ENCODE data around the gene FGD6. TPM values are rescaled to one million over a fixed set of nuclear protein-coding genes. Genes with fewer than 3 reads are reported as not detected.

The FGD6 gene
- total RNA-seq: 11.2 and 11.9 TPM in 2 replicates
- long read RNA-seq, full-length matches to known transcripts: 2 of 28 reads
- long read RNA-seq, partial matches to known transcripts: 20 of 28 reads
- long read RNA-seq, other reads (novel, unspliced or antisense): 6 of 28 reads

DNA sequence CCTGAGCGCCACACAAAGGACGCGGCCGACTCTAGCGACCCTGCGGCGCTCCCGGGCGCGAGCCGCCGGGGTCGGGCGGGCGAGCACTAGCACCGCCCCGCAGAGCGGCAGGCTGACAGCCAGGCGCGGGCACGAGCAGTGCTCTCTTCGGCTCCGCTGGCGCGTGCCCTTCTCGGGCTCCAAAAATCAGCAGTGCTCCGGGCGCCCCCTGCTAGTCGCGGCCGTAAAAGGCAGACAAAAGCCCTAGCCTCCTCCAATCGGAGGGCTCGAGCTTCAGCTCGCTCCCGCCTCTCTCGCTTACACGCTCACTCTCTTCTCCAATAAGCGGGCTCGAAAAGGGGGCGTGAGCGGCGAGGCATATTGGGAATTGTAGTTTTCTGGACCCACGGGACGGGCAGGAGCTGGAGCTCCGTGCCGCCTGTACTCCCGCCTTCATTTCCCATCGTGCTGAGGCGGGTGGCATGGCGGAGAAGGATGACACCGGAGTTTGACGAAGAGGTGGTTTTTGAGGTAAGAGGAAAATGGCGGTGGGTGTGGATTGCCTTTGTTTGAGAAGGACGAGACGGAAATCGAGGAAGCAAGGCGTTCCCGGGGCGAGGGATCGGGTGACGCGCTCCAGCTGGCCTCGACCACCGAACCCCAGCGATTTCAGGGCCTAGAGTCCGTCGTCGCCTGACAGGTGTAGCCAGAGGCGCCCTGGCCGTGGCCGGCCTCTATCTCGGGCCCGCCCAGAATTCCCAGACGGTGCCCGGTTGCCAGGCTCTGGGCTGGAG lies at the start of gene FGD6, which contains the start of gene VEZT:
Gene FGD6 (minus strand): TSS at position 91 of the 773 bp plus-strand sequence. CDS start 227 bp downstream, outside the sequence.
Gene VEZT (plus strand): TSS at position 431 of the 773 bp plus-strand sequence. CDS start 44 bp downstream, at position 475.
- TF ChIP-seq, protein P1, sequence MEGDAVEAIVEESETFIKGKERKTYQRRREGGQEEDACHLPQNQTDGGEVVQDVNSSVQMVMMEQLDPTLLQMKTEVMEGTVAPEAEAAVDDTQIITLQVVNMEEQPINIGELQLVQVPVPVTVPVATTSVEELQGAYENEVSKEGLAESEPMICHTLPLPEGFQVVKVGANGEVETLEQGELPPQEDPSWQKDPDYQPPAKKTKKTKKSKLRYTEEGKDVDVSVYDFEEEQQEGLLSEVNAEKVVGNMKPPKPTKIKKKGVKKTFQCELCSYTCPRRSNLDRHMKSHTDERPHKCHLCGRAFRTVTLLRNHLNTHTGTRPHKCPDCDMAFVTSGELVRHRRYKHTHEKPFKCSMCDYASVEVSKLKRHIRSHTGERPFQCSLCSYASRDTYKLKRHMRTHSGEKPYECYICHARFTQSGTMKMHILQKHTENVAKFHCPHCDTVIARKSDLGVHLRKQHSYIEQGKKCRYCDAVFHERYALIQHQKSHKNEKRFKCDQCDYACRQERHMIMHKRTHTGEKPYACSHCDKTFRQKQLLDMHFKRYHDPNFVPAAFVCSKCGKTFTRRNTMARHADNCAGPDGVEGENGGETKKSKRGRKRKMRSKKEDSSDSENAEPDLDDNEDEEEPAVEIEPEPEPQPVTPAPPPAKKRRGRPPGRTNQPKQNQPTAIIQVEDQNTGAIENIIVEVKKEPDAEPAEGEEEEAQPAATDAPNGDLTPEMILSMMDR (IDR thresholded peaks at IDR 0.05): peak; percentile 66
- DNase-seq (ENCODE audit: extremely low spot score, unreplicated experiment): peak; percentile 99
- Mint-ChIP-seq H3K36me3 (ENCODE audit: unreplicated experiment) (peaks cover 5% of the 10 kb centered on the region), H3K27me3 (ENCODE audit: unreplicated experiment) (no peaks in the 10 kb centered on the region), H3K4me1 (ENCODE audit: unreplicated experiment) (peaks cover 65% of the 10 kb centered on the region), H3K4me3 (ENCODE audit: unreplicated experiment) (peak within 1 kb of the TSS; percentile 97), H3K27ac (ENCODE audit: unreplicated experiment) (peak within 1 kb of the TSS; percentile 99), H3K9me3 (ENCODE audit: unreplicated experiment) (no peaks in the 10 kb centered on the region)

DNA sequence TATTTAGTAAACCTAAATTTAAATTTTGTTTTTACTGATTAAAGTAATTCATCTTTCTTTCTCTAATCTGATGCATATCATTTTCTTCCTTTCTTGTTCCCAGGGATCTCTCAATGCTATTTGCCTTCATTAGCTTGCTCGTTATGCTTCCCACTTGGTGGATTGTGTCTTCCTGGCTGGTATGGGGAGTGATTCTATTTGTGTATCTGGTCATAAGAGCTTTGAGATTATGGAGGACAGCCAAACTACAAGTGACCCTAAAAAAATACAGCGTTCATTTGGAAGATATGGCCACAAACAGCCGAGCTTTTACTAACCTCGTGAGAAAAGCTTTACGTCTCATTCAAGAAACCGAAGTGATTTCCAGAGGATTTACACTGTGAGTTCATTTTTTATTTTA lies 49.0 kb upstream of the FGD6 start:
- Mint-ChIP-seq H3K36me3 (ENCODE audit: unreplicated experiment) (peaks cover 43% of the 10 kb centered on the region), H3K9me3 (ENCODE audit: unreplicated experiment) (no peaks in the 10 kb centered on the region), H3K27ac (ENCODE audit: unreplicated experiment) (no peak overlapping the region), H3K4me1 (ENCODE audit: unreplicated experiment) (peaks cover 2% of the 10 kb centered on the region), H3K4me3 (ENCODE audit: unreplicated experiment) (no peak overlapping the region), H3K27me3 (ENCODE audit: unreplicated experiment) (no peaks in the 10 kb centered on the region)
- DNase-seq (ENCODE audit: extremely low spot score, unreplicated experiment): no peak
- TF ChIP-seq, protein P1 (IDR thresholded peaks at IDR 0.05): no peak

DNA sequence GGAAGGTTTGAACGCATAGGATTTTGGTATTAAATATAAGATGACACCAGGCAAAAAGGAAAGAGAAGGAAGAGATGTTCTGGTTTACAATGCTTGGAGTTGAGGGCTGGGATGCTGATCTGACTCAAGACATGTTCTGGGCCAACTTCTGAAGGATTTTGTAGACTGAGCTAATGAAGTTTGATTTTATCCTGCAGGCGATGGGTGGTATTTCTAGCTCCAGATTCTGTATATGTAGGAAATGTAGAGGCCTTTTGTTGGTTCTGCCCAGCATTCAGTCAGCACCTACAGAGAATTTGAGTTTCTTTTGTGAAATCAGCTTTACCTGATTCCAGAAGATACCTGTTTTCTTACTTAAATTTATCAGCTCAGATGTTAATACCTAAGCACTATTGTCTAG lies 48.5 kb upstream of the FGD6 start:
- peaks cover 42% of the 10 kb centered on the region for H3K36me3 Mint-ChIP-seq (ENCODE audit: unreplicated experiment)

DNA sequence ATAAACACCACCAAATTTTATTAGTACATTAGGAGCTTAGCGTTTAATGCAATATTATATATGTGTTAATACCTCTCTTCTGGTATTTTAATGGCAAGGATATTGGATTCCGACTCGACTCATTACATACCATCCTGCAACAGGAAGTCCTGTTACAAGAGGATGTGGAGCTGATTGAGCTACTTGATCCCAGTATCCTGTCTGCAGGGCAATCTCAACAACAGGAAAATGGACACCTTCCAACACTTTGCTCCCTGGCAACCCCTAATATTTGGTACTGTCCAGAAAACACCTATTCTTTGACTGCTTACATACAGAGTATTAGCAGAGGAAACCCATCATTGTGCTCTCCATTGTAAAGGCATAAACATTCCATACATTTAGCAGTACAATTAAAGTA lies 45.5 kb upstream of the FGD6 start:
- Mint-ChIP-seq H3K27ac (ENCODE audit: unreplicated experiment) (no peak overlapping the region), H3K4me3 (ENCODE audit: unreplicated experiment) (no peak overlapping the region), H3K27me3 (ENCODE audit: unreplicated experiment) (no peaks in the 10 kb centered on the region), H3K9me3 (ENCODE audit: unreplicated experiment) (no peaks in the 10 kb centered on the region), H3K4me1 (ENCODE audit: unreplicated experiment) (peaks cover 2% of the 10 kb centered on the region), H3K36me3 (ENCODE audit: unreplicated experiment) (peaks cover 55% of the 10 kb centered on the region)
- TF ChIP-seq, protein P1 (IDR thresholded peaks at IDR 0.05): no peak
- DNase-seq (ENCODE audit: extremely low spot score, unreplicated experiment): no peak

More for the DNA sequence above, 48.5 kb upstream of the FGD6 start:
- Mint-ChIP-seq H3K27me3 (ENCODE audit: unreplicated experiment) (no peaks in the 10 kb centered on the region), H3K27ac (ENCODE audit: unreplicated experiment) (no peak overlapping the region), H3K4me1 (ENCODE audit: unreplicated experiment) (peaks cover 2% of the 10 kb centered on the region), H3K4me3 (ENCODE audit: unreplicated experiment) (no peak overlapping the region), H3K9me3 (ENCODE audit: unreplicated experiment) (no peaks in the 10 kb centered on the region)
- no peak for DNase-seq (ENCODE audit: extremely low spot score, unreplicated experiment)
- TF ChIP-seq, protein P1 (IDR thresholded peaks at IDR 0.05): no peak

DNA sequence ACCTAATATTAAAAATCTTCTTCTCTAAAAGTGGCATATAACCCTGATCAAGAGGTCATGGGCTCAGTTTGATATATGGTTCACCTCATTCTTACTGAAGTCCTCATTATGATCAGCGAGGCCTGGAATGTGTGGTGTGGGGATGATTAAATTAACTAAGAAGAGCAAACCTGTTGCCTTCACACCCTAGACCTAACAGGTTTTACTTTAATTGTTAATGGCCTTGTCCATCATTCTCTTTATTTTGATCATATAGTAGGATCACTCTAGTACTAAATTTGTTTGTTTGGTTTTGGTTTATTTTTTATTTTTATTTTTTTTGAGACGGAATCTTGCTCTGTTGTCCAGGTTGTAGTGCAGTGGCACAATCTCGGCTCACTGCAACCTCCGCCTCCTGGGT lies 43.8 kb upstream of the FGD6 start:
- Mint-ChIP-seq H3K27ac (ENCODE audit: unreplicated experiment) (no peak overlapping the region), H3K4me1 (ENCODE audit: unreplicated experiment) (peaks cover 4% of the 10 kb centered on the region), H3K36me3 (ENCODE audit: unreplicated experiment) (peaks cover 60% of the 10 kb centered on the region)

More for the DNA sequence above, 43.8 kb upstream of the FGD6 start:
- TF ChIP-seq, protein P1 (IDR thresholded peaks at IDR 0.05): no peak
- no peak for DNase-seq (ENCODE audit: extremely low spot score, unreplicated experiment)
- no peaks in the 10 kb centered on the region for H3K9me3 Mint-ChIP-seq (ENCODE audit: unreplicated experiment)
- H3K27me3 Mint-ChIP-seq (ENCODE audit: unreplicated experiment): no peaks in the 10 kb centered on the region
- H3K4me3 Mint-ChIP-seq (ENCODE audit: unreplicated experiment): no peak overlapping the region
